Stimulated activated CD4-positive, alpha-beta T cell treated with anti-CD3 and anti-CD28 coated beads, Interleukin-15, amount 100 ng/mL, for 24 hours (primary cell): ENCODE results near the gene PCARE.
"Not testable (repeated sequence)": the region's sequence is repeated elsewhere in the genome, so short reads cannot be mapped to it uniquely, and the experiment has no call there.

Experiments
- DNase-seq: peaks from one replicate; pipeline ENCODE4 v3.0.0-alpha.2; 2020

Gene PCARE

DNA sequence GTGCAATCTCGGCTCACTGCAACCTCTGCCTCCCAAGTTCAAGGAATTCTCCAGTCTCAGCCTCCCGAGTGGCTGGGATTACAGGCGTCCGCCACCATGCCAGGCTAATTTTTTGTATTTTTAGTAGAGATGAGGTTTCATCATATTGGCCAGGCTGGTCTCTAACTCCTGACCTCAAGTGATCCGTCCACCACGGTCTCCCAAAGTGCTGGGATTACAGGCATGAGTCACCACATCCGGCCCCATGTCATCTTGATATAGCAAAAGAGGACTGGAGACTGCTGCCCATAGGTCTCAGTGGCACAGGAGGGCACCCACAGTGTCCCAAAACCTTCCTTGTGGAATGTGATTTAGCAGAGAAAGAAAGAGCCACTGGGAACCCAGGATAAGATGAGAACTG lies 16.0 kb upstream of the PCARE start:
- not testable (repeated sequence) for DNase-seq

DNA sequence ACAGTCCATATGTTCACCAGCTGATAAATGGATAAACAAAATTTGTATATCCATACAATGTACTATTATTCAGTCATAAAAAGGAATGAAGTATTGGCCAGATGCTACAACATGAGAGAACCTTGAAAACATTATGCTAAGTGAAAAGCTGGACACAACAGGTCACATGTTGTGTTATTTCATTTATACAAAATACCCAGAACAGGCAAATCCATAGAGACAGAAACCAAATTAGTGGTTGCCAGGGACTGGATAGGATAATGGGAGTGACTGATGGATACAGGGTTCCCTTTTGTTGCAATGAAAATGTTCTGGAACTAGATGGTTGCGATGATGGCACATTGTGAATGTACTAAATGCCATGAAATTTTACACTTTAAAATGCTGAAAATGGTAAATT lies 10.2 kb upstream of the PCARE start:
- no peak for DNase-seq

DNA sequence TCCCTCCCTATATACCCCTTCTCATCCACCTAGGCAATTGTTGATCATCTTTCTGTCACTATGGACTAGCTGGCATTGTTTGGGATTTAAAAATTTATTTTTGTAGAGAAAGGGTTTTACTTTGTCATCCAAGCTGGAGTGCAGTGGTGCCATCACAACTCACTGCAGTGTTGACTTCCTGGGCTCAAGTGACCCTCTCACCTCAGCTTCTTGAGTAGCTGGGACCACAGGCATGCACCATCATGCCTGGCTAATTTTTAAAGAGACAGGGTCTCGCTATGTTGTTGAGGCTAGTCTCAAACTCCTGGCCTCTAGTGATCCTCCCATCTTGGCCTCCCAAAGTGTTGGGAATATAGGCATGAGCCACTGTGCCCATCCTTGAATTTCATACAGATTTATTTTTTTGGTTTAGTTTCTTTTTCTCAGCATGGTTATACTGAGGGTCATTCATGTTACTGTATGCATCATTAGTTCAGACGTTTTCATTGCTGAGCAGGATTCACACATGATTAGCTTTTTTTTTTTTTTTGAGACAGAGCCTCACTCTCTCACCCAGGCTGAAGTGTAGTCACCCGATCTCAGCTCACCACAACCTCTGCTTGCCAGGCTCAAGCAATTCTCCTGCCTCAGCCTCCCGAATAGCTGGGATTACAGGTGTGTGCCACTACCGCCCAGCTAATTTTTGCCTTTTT lies 8.6 kb upstream of the PCARE start:
- DNase-seq: no peak

DNA sequence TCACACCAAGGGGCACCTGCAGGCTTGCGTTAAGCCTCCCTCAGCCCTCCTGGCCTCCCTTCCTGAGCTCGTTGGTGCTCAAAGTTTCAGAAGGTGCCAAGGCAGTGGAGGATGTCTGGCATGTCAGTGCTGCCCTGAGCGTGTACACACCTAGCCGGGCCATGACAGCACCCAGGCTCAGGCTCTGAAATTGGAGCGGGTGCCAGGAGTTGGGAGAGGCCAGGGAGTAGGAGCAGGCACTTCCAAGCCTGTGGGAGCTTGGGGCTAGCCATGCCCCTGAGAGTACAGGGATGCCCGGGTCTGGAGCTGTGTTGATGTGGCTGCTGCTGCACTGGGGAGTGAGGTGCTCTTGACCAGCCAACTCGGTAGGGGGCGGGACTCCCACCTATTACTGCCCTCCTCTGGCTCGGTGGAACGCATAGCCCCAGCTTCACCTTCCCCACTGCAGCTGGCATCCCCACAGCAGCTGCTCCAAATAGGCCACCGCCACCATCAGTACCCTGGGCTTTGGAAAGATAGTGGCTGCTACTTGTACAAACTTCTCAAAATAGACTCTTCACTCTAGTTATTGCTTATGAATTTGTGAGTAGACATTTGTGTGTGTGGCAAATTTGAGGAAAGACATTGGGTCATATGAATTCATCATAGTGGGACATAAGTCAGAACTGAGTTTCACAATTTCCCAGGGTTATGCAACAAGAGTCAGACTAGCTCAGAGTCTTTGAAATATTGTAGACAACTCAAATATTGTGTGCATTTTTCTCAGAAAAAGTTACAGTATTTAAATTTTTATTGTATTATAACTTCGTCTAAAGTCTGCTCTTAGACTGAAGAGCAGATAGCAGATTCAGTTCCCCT lies 6.8 kb upstream of the PCARE start:
- DNase-seq: no peak

DNA sequence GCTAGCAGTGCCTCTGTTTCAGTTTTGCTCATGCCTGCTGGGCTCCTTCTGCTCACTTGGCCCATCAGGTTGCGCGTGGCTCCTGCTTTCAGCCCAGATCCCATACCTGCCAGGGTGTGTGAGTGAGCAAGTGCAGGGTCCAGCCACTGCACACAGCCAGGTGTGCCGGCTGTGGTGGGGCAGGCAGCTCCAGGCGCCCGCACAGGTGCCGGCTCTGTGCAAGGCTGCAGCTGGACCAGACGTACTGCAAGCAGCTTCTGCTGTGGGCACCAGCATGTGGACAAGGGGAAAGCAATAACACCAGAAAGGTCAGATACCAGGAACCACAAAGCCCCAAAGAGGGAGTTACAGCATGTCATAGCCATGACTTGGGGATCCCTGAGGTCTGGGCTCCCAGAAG lies 5.6 kb upstream of the PCARE start:
- no peak for DNase-seq

DNA sequence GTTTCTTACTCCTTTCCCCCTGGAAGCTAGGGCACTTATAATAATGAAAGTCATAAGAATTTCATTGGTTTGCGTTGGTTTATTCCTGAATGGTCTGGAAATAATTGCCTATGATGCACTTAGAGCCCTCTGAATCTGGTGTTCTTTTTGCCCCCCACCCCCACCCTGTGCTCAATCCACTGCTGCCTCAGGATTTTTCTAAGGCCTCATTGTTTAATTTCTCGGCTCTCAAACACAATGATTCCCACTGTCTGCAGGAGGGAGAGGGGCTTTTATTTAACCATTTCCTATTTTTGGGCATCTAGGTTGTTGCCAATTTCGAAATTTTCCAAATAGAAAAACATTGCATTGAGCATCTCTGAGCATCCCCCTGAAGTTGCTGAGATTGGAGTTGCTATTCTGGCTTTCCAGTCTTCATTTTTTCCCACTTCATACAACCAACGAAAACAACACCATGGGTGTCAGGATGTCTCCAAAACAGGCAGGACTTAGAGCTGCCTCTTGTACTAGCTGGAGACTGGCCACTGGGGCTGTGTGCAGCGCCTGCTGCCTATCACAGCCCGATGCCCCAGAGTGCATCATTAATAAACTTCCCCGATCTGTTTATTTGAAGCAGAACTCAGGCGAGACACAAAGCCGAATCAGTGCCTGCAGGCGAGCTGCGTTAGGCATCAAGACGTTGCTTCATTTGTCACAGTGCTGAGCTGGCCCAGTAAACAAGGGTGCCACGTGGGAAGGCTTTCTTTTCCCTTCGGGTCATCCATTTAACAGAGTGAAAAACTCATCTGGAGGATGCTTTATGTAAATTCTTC lies 1.8 kb upstream of the PCARE start:
- no peak for DNase-seq

DNA sequence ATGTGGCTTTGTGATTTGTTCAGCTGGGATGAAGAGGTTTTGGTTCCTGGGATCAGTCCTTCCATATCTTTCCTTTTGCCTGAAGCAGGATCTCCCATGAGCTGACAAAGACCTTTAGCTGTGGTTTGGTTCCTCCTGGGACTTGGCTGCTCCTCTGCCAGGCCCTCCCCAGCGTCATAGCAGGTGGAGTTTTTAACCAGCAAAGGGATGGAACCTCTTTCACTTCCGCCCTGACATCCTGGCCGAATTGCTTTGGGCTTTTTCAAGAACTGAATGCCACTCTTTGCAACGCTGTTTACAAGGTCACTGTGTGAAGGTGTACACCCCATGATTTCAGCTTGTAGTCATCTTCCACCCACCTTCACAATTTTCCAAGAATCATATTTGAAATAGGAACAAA lies 390 bp downstream of the PCARE start:
- no peak for DNase-seq

DNA sequence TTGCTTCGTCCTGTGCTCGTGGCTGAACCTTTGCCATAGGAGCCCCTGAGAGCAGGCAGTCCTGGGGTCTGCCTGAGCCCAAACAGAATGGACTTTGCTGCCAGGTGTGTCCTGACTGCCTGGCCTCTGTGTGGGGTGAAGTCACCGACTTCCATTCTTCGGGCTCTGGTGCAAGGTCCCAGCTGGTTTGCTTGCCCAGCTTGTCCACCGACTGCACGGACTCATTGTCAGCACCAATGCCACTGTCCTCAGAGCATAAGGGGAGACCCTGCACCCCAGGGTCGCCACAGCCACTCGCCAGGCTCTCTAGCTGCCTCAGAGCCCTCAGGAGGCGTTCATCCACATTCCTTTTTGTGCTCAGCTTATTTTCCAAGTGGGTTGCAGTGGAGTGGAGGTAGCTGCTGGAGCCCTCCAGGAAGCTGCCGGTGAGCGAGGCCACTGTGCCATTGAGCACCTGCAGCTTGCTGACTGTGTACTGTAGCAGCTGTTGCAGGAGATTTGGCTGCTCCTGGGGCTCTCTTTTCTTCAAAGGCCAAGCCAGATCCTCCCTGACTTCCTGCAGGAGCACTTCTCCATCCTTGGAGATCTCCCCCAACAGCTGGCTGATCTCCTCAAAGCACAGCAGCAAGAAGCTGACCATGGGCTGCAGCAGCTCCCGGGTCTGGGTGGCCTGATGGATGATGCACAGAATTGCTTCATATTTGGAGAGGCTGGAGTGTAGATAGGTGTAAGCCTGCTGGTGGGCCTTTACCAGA lies 1.2 kb downstream of the PCARE start:
- no peak for DNase-seq

DNA sequence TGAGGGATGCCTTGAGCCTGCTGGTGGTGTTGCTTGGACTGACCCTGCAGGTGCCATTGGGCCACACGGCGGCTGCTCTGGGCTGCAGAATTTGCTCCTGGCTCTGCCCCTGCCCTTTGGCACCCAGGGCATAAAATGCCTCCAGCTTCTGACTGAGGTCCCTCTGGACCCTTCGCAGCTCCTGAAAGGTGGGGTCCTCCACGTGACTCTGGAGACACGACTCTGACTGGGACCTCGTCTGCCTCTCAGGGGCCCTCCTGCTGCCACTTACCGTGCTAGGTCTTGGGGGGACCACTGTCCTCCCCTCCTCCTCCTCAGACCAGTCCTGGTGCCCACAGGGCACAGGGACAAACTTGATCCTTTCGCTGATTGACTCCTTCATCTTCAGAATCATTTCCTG lies 2.1 kb downstream of the PCARE start:
- DNase-seq: no peak

DNA sequence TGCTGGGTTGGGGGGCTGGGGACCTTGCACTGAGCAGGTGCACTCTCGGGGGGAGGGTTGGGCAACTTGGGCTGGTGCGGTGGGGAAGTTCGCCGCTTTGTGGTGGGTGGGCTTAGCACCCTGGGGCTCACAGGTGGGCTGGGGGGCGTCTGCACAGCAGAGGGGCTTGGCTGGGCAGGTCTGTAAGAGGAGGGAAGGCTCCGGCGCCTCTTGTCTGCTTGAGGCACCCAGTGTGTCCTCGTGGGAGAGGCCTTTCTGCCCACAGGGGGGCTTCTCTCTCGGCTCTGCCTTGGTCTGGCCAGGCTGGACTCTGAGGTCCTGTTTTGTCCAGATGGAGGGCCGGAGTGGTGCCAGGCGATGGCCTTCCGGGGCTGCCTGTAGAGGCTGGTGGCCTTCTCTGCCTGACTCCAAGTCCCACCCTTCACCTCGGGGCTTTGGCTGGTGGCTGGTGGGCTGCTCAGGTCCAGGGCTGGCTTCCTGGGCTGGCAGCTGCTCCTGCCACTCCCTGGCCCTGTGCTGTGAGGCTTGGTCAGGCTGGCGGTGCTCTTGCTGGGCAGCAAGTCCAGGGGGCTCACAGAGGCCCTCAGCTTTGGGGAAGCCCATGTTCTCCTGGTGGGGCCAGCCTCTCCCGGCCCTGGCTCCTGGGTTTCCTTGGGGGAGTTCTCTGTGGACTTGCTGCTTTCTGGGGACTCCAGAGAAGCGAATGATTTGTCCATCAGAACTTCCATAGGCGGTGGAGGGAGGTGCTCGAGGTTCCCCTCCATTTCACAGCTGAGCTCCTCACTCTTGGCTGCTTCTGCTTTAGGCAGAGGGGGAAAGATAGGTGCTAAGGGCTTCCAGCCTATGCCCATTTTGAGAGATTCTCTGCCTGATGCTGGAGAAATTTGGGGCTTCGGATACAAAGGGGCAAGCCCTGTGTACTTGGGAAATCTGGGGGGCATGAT lies 3.0 kb downstream of the PCARE start:
- no peak for DNase-seq

DNA sequence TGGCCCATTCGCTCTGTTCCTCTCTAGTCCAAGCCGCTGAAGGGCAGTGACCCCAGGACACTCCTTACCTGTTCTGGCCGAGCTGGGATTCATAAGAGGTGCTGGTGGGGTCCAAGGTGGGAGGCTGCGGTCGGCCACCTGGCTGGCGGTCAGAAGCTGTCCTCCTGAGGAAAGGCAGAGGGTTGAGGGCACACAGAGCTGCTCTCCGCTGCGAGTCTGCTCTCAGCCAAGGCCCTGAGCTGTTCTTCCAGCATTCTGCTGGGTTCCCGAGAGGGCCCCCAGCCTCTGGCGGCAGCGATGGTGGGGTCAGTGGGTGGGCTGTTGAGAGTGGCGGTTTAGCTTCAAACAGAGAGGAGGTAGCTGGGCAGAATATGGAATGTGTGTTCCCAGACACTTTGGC lies 3.8 kb downstream of the PCARE start:
- DNase-seq: no peak

DNA sequence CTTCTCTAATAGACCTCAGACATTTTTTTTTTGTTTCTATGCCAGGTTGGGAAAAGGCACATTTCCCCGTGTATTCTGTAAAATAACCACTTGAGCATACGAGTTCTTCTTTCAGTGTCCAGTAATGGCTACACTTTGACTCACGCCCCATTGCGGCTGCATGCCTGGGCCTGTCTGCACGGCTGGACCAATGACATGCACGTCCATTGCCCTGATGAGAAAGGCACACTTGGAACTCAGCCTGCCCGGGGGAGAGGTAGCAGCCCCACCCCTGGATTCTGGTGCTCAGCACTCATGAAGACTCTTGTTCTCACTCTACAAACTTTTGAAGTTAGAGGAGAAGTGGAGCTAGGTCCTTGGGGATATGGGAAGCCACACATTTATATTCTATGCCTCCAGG lies 5.8 kb downstream of the PCARE start:
- no peak for DNase-seq

DNA sequence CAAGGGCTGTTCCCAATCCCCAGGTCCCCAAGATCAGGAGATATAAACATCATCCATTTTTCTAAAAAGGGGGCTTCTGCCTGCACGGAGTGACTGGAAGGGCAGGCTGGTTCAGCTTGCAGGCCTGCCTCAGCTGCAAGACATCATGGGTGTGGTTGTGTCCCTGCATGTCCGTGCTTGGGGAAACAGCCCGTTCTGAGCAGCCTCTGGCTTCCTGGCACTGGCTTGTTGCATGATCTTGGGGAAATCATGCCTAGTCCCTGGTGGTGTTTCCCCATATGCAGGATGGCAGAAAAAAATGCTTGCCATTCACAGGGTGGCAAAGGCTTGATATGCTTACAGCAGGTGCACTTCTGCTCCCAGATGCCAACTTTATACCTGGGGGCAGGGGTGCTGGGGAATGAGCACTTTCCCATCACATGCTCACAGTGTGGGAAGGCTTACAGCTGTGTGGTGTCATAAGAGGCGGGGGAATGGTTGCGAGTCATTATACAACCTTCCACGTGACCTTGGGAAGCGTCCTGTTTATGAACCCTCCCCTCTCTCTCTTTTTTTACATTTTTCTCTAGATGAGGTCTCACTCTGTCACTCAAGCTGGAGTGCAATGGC lies 7.2 kb downstream of the PCARE start:
- DNase-seq: no peak

DNA sequence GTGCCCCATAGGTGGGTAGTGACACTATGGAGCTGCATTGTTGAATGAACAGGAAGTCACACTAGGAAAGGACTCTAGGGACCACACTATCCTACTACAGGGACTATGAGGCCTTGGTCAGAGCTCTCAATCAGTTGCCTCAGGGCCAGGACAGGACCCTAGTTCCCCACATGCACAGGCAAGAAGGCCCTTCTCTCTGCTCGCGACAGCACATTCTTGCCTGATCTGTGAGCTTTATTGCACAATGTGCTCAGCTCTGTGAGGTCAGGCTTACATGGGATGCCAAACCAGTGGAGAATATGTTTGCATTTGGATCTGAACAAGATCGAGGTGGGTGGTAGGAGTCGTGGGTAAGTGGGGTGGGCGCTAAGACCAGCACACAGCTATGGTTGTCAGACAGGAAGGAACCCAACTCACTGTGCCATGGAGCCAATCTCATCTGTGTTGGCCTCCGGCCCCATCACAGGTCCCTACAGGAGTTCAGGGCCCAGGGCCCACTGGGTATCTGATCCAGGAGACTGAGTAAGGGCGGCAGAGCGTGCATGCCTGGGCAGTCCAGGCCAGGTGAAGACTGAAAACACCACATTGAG lies 8.0 kb downstream of the PCARE start:
- DNase-seq: no peak

DNA sequence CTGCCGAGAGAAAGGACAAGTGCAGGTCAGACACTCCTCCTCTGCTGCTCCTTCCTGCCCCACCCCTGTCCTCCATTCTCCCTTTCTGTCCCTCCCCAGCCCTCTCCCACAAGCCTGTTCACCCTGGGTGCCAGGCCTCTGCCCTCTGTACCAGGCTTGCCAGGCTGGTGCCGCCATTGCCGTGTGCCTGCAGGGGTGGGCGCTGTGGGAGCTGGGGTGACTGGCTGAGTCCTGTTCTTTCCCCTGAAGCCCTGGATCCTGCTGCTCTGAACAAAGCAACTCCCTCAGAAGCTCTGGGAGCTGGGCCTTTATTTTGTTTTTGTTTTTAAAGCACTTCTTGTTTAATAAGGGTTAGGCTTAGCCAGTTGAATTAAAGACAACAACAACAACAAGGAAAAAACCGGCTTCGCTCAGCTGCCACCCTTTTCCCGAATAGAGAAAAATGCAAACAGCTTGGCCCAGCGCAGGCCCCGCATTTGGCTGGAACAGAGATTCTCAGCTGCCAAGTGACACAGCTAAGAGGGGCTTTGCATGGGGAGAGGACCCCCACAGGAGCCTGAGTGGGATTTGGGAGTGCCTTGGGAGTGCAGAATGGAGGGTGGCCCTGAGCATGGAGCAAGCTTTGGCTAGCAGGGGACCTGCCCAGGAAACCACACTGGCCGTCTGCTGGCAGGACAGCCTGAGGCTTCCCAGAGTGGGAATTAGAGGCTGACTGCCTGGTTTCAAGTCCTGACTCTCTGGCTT lies 9.1 kb downstream of the PCARE start:
- DNase-seq: no peak

DNA sequence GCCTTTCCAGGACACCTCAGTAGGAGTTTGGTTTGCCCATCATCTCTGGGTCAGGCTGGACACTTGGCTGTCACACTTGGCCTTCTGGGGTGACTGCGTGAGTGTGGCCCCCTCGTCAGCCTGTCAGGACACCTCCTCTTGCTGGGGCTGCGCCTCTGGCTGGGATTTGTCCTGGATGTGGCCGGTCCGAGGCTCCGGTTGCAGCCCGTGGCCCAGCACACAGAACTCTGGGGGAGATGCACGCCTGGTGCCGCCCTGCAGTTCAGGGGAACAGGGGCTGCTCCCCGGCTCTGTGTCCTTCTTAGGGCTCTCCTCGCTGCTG lies 9.6 kb downstream of the PCARE start:
- DNase-seq: no peak

DNA sequence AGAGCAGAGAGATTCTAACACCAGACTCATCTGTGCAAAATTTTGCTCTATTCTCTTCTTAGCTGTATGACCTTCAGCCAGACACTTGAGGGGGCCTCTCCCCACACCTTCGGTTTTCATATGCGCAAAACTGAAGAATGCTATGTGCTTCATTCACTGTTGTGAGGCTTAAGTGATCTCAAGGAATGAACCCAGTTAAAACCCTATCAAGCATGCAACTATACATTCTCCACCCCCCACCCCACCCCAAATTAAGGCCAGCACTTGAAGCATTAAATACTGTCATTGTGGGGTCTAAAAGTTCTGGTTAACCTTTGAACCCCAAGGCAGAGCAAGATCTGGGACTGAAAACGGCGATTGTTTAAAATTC lies 10.0 kb downstream of the PCARE start:
- DNase-seq: no peak

DNA sequence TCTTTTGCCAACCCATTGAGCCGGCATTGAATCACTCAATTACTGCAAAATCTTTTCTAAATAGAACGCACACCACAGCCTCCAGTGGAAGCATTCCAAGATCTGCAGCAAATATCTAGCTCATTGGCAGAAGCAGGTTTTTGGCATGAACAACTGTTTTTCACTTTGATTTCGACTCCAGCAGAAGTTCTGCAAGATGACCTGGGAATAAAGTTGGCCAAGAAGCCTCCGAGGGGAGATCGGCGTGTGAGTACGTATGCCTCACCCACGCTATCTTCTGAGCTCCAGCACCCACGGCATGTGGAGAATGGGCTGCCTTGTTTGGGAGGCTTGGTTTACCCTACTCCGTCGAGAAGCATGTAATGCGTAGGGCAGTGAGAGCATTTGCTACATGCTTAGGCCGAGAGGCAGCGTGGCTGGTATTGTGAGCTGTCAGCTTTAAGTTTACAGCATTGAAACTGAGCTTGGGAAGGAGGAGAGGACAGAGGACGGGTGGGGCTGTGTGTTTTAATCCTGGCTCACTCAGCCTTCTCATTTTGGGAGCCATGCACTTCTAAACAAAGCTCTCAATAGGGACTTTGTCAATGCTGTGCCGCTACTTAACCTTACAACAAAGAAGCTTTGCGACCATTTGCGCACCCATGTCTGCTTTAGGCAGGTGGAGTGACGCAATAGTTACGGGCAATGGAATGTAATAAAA lies 10.5 kb downstream of the PCARE start:
- DNase-seq: no peak

DNA sequence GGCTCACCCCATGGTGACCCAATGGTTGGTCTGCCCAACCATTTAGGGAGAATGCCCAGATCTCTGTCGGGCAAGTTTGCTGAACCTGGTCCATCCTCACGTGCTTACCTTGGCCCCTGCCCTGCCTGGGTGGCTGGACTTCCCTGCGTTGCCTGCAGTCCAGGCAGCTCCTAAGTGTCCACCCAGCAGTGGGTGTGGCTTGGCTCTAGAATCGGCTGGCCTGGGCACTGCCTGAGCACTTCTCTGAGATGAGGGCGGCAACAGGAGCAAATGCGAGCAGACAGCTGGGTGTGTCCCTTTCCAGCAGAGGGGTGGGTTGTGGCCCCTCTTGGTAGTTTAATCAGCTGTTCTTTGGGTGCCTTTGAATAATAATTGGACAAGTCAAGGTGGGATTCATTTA lies 11.3 kb downstream of the PCARE start:
- no peak for DNase-seq

DNA sequence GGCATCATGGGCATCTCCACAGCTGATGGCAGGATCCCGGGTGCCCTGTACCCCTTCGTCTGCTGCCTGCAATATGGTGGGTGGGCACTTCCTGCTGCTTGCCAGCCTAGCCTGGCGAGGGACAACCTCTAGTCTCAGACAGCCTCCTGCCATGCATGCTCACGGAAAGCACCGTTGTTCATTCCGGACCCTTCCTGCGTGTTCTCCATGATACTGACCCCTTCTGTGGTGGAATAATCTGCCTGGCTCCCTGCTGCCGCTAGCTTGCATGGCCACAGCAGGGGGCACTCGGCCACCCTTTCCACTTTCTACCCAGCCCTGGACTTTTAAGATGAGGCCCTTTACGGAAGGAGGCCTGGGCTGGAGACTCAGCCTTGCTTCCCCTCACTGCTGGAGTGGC lies 12.0 kb downstream of the PCARE start:
- DNase-seq: no peak
